EL (cell line): ENCODE results near the gene HOXC13.

ENCODE experiments used
- DNase-seq: peaks from one replicate; pipeline ENCODE4 v3.0.0-alpha.2; 2016

The HOXC13 gene

GRCh38 chr12:53982648-53983567 is 44.3 kb downstream of the HOXC13 start:
- no peak for DNase-seq

GRCh38 chr12:53983568-53983949 is 44.9 kb downstream of the HOXC13 start:
- DNase-seq: no peak

DNA sequence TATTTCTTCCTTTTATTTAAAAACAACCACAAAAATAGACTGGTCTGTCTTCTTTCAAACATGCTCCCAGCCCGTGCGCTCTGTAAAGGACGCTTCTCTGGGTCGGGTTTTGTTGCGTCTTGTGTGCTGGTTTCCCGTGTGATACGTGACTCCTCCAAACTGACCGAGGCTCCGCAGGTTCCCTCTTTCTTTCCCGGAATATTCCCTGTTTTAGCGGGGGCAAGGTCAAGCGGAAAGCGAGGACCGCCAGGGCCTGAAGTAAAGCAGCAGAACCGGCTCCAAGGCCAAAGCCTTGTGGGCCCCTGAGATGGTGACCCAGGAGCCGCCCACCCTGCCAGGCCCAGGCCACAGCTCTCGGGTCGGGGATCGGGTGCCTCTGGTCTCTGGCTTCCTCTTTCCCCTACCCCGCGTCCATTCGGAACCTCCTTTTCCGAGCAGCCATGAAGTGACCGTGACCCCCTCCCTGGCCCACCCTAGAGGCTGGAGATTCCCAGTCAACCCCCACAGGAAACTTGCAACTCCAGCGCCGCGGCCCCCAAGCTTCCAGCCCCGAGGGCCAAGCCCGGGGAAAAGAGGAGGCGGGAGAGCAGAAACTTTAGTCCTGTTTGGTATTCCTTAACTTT is 45.4 kb downstream of the HOXC13 start:
- DNase-seq: peak; percentile 44

DNA sequence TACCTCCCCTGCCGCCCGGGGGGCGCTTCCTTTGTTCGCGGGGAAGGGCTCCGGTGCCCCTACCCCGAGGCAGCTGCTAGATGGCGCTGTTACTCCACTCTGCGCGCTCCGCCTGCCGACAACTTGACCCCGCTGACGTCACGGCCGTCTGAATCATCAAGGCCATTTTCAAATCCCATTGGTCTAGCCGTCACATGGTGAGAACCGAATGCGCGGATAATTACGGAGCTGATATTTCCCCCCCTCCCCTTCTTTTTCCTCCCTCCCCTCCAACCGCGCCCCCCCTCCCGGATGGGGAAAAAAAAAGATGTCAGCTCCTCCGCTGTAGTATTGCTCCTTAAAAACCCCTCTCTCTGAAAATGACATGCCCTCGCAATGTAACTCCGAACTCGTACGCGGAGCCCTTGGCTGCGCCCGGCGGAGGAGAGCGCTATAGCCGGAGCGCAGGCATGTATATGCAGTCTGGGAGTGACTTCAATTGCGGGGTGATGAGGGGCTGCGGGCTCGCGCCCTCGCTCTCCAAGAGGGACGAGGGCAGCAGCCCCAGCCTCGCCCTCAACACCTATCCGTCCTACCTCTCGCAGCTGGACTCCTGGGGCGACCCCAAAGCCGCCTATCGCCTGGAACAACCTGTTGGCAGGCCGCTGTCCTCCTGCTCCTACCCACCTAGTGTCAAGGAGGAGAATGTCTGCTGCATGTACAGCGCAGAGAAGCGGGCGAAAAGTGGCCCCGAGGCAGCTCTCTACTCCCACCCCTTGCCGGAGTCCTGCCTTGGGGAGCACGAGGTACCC is 46.5 kb downstream of the HOXC13 start, which contains the start of gene HOXC10:
HOXC10 (plus strand) TSS at position 246 of the 791 bp plus-strand sequence; CDS start at position 360, 114 bp downstream.
- DNase-seq: peak; percentile 95

- DNase-seq: no peak
Measured at GRCh38 chr12:53985692-53985993, 47.0 kb downstream of the HOXC13 start.

- DNase-seq: peak; percentile 60
Measured at GRCh38 chr12:53985994-53986685, 47.5 kb downstream of the HOXC13 start.

DNA sequence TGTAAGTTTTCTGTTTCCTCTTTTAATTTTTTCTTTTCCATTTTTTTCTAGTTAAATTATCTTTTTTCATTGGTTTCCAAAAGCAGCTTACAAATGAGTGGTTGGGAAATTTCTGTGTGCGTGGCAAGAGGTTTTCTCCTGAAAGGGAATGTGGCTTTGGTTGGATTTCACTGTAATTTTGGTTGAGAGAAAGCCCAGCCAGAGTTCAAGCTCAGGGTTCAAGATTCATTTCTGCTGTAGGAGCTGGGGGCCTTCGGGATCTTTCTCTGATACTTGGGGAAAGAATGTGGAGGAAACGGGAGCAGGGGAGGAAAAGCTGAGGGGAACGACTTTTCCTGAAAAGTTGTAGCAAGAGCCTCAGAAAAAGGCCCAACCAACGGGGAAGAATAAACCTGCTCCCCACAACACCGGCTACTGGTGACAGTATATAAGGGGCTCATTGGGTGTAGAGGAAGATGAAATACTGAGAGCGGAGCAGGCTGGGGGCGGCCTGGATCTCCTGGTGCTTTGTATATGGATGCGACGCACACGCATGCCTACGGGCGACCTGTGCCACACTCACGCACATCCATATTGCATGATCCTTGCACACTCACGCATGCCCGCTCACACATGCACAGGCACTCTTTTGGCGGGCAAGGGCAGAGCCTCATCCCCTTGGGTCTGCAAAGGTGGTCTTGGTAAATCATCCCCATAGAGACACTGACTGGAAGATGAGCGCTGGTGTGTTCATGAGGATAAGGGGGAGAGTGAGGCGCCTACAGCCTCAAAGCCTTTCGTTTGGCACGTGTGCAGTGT is 48.3 kb downstream of the HOXC13 start:
- no peak for DNase-seq

DNA sequence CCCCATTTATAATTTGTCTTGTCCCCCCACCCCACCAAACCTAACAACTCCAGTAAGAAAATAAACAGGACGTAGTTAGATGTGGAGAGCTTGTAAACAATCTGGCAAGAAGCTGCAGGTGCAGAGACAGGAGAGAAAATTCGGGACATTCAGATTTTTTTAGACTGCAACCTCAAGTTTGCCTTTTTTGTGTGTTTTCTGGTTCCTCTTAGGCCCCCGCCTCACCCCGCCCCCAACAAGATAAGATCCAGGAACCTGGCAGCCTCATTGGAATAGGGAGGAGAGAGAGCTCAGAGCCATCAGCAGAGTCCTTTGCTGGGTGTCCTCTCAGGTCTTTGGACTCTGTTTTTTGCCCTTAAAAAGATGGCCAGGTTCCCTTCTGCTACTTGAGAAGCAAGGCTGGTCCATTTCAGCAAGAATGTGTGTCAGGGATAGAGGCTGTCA is 49.2 kb downstream of the HOXC13 start:
- DNase-seq: no peak

DNA sequence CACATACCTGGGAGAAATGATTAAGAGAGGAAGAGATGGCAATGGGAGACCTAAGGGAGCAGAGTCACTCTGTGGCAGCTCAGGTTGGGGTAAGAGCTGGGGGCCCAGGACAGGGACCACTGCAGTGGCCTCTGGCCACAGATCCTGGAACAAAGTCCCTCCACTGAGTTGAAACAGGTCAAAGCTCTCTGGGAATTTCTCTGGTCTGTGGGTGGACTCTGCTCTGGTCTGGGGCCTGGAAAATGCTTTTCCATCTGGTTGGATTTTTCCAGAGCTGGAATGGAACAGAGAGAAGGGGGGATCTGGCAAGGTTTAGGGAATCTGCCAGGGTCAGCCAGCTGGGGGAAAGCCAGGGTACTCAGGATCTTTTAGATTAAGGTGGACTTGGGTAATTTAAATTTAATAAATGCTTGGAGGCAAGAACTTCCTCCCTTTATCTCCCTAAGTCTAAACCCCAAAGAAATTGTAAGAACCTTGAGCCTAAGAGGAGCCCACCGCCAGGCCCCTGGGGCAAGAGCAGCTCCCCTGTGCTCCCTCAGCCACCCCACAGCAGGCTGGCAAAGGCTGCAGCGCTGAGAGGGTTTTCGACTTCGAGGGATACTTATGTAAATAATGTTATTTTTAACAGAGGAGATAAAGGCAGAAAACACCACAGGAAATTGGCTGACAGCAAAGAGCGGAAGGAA is 50.1 kb downstream of the HOXC13 start:
- DNase-seq: no peak

DNA sequence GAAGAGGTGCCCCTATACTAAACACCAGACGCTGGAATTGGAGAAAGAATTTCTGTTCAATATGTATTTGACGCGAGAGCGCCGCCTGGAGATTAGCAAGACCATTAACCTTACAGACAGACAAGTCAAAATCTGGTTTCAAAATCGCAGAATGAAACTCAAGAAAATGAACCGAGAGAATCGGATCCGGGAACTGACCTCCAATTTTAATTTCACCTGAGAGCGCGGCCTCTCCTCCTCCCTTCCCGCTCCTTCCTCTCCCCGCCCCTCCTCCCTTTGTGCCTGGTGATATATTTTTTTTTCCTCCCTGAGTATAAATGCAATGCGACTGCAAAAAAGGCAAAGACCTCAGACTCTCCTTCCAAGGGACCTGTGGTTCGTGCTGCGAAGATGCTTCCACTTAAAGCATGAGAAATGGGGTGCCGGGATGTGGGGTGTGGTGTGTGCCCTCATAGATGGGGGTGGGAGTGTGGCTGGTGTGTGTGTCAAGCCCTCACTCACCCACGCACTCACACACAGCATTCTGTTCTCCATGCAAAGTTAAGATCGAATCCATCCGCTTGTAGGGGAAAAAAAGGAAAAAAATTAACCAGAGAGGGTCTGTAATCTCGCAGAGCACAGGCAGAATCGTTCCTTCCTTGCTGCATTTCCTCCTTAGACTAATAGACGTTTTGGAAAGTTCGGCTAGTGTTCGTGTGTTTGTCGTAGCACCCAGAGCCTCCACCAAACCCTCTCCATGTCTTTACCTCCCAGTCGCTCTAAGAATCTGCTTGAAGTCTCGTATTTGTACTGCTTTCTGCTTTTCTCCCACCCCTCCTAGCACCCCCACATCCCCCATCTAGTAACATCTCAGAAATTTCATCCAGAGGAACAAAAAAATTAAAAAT is 50.8 kb downstream of the HOXC13 start:
- no peak for DNase-seq

DNA sequence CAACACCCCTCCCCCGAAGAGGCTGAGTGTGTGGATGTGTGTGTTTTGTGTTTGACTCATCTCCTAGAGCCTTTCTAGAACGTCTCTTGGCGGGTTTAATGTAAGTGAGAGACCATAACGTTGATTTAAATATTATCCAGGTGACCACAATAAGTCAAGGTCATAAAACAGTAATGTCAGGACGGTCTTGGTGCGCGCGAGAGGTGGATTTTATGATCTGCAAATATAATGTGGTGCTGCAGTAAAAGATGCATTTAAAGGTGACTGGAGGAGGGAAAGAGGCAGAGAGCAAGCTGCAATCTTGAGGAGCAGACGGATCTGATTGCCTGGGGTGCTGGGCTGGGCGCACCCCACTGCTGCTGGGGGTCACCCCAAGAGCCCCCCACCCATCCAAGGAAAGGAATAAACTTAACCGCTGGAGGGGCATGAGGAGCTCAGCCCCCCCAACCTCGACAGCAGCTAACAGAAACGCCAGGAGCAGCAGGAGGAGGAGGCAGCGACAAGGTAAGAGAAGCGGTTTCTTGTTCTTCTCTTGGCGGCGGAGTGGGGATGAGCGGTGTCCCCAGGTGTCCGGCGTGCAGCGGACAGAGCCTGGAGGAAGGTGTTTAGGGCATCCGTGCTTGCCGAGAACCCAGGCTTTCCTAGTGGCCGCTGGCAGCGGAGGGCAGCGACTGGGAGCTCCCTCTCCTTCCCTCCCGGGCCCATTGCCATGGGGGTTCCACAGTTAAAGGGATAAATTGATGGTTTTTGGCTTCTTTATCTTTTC is 51.9 kb downstream of the HOXC13 start:
- DNase-seq: no peak

GRCh38 chr12:53991077-53991460 is 52.4 kb downstream of the HOXC13 start:
- DNase-seq: no peak

GRCh38 chr12:53992377-53992889 is 53.8 kb downstream of the HOXC13 start:
- no peak for DNase-seq

GRCh38 chr12:53993162-53994008 is 54.8 kb downstream of the HOXC13 start:
- no peak for DNase-seq

- DNase-seq: no peak
Measured at GRCh38 chr12:53994009-53994263, 55.3 kb downstream of the HOXC13 start.

- DNase-seq: no peak
Measured at GRCh38 chr12:53994264-53995001, 55.8 kb downstream of the HOXC13 start.

GRCh38 chr12:53995002-53995377 is 56.4 kb downstream of the HOXC13 start:
- no peak for DNase-seq
